H9 (cell line): ENCODE data around the gene ARSJ. TPM values are rescaled to one million over a fixed set of nuclear protein-coding genes. Genes with fewer than 3 reads are reported as not detected.
A peak's percentile ranks its signal among the peaks of the same experiment; 100 is the strongest.

ENCODE experiments used
- DNase-seq: peaks from one replicate; pipeline ENCODE4 v3.0.0-alpha.2; 2017
- H2AFZ ChIP-seq: one replicate; pipeline ENCODE4 v1.6.1; 2013; ENCODE audit warnings: mild to moderate bottlenecking, low read length, control low read depth, moderate library complexity
- H2AK5ac ChIP-seq: 2 replicates; pipeline ENCODE4 v1.6.1; 2013; ENCODE audit warnings: low read length, control low read depth, mixed read lengths; ENCODE audit not compliant: insufficient read length
- H2BK120ac ChIP-seq: one replicate; pipeline ENCODE4 v1.6.1; 2013; ENCODE audit warnings: low read depth, mild to moderate bottlenecking, low read length, control low read depth, inconsistent platforms; ENCODE audit not compliant: poor library complexity, severe bottlenecking
- H2BK12ac ChIP-seq: 2 replicates; pipeline ENCODE4 v1.6.1; 2013; ENCODE audit warnings: low read length, control low read depth, mixed read lengths, low read depth; ENCODE audit not compliant: insufficient read length
- H2BK15ac ChIP-seq: 2 replicates; pipeline ENCODE4 v1.6.1; 2013; ENCODE audit warnings: low read depth, low read length, control low read depth
- H2BK20ac ChIP-seq: one replicate; pipeline ENCODE4 v1.6.1; 2013; ENCODE audit warnings: low read depth, mild to moderate bottlenecking, low read length, control low read depth, inconsistent platforms; ENCODE audit not compliant: poor library complexity, severe bottlenecking
- H2BK5ac ChIP-seq: 2 replicates; pipeline ENCODE4 v1.6.1; 2013; ENCODE audit warnings: low read length, control low read depth, mixed read lengths; ENCODE audit not compliant: insufficient read length
- H3K14ac ChIP-seq: 2 replicates; pipeline ENCODE4 v1.6.1; 2013; ENCODE audit warnings: low read length, control low read depth; ENCODE audit not compliant: insufficient read depth
- H3K18ac ChIP-seq: 2 replicates; pipeline ENCODE4 v1.6.1; 2013; ENCODE audit warnings: low read depth, mild to moderate bottlenecking, mixed read lengths, low read length, control low read depth; ENCODE audit not compliant: insufficient read length
- H3K23ac ChIP-seq: 2 replicates; pipeline ENCODE4 v1.6.1; 2013; ENCODE audit warnings: low read length, control low read depth, mixed read lengths, low read depth; ENCODE audit not compliant: insufficient read length
- H3K23me2 ChIP-seq: 2 replicates; pipeline ENCODE4 v1.6.1; 2013; ENCODE audit warnings: low read depth, mild to moderate bottlenecking, mixed read lengths, low read length, control low read depth; ENCODE audit not compliant: insufficient read length, poor library complexity, severe bottlenecking
- H3K27ac ChIP-seq: 2 replicates; pipeline ENCODE4 v1.5.1; 2013; ENCODE audit warnings: low read length, control low read depth, mixed read lengths, low read depth; ENCODE audit not compliant: insufficient read length
- H3K27me3 ChIP-seq: 2 replicates; pipeline ENCODE4 v1.6.1; 2013; ENCODE audit warnings: low read length, control low read depth, inconsistent platforms; ENCODE audit not compliant: insufficient read depth
- H3K4ac ChIP-seq: 2 replicates; pipeline ENCODE4 v1.6.1; 2013; ENCODE audit warnings: low read depth, mild to moderate bottlenecking, control low read depth, inconsistent platforms, low read length, moderate library complexity
- H3K4me1 ChIP-seq: 2 replicates; pipeline ENCODE4 v1.6.1; 2013; ENCODE audit warnings: low read length, control low read depth, inconsistent platforms; ENCODE audit not compliant: insufficient read depth
- H3K4me2 ChIP-seq: 2 replicates; pipeline ENCODE4 v1.6.1; 2013; ENCODE audit warnings: low read length, control low read depth, mixed read lengths; ENCODE audit not compliant: insufficient read length, insufficient read depth
- H3K56ac ChIP-seq: 2 replicates; pipeline ENCODE4 v1.6.1; 2013; ENCODE audit warnings: low read depth, mild to moderate bottlenecking, mixed read lengths, low read length, control low read depth; ENCODE audit not compliant: insufficient read length
- H3K79me1 ChIP-seq: 2 replicates; pipeline ENCODE4 v1.6.1; 2013; ENCODE audit warnings: low read depth, mild to moderate bottlenecking, moderate library complexity, low read length, control low read depth, inconsistent platforms; ENCODE audit not compliant: insufficient read depth, poor library complexity, severe bottlenecking
- H3K79me2 ChIP-seq: 2 replicates; pipeline ENCODE4 v1.6.1; 2013; ENCODE audit warnings: low read length, control low read depth, inconsistent platforms; ENCODE audit not compliant: insufficient read depth
- H3K9ac ChIP-seq: 2 replicates; pipeline ENCODE4 v1.6.1; 2013; ENCODE audit warnings: low read length, control low read depth, mixed read lengths; ENCODE audit not compliant: insufficient read length; ENCODE audit errors: extremely low read depth
- H3K9me3 ChIP-seq: one replicate; pipeline ENCODE4 v1.6.1; 2013; ENCODE audit warnings: low read depth, low read length, inconsistent platforms; ENCODE audit not compliant: control insufficient read depth
- H3T11ph ChIP-seq: one replicate; pipeline ENCODE4 v1.6.1; 2013; ENCODE audit warnings: mild to moderate bottlenecking, low read length, control low read depth, inconsistent platforms
- H4K20me1 ChIP-seq: one replicate; pipeline ENCODE4 v1.6.1; 2013; ENCODE audit not compliant: control insufficient read depth, insufficient read length, insufficient read depth
- H4K5ac ChIP-seq: 2 replicates; pipeline ENCODE4 v1.6.1; 2013; ENCODE audit warnings: low read depth, mild to moderate bottlenecking, mixed read lengths, low read length, control low read depth; ENCODE audit not compliant: insufficient read length
- H4K8ac ChIP-seq: replicated peaks from 2 replicates; pipeline ENCODE4 v1.6.1; 2013; ENCODE audit warnings: low read length, control low read depth, mixed read lengths, low read depth; ENCODE audit not compliant: insufficient read length
- H4K91ac ChIP-seq: 2 replicates; pipeline ENCODE4 v1.6.1; 2013; ENCODE audit warnings: low read depth, mild to moderate bottlenecking, moderate library complexity, mixed read lengths, low read length, control low read depth; ENCODE audit not compliant: insufficient read length
- H3K27ac Mint-ChIP-seq, 3 experiments: 2 replicates in 2 of 3; 3 replicates in 1 of 3; pipeline ENCODE4 v1.8.0; 2020 to 2021; ENCODE audit warnings: mixed read lengths in 3 of 3, mild to moderate bottlenecking in 1 of 3, moderate library complexity in 1 of 3
- H3K27me3 Mint-ChIP-seq: 2 replicates; pipeline ENCODE4 v1.8.0; 2021; ENCODE audit warnings: low read depth, mild to moderate bottlenecking, moderate library complexity, mixed read lengths
- H3K36me3 Mint-ChIP-seq, 3 experiments: 2 replicates in 2 of 3; 3 replicates in 1 of 3; pipeline ENCODE4 v1.8.0; 2020 to 2021; ENCODE audit warnings: low read depth in 3 of 3, mixed read lengths in 3 of 3; ENCODE audit not compliant: insufficient read depth in 1 of 3
- H3K4me1 Mint-ChIP-seq, 2 experiments: 2 replicates each; pipeline ENCODE4 v1.8.0; 2020; ENCODE audit warnings: mixed read lengths in 2 of 2
- H3K4me3 Mint-ChIP-seq, 2 experiments: 2 replicates in 1 of 2; 3 replicates in 1 of 2; pipeline ENCODE4 v1.8.0; 2020 to 2021; ENCODE audit warnings: mild to moderate bottlenecking in 2 of 2, mixed read lengths in 2 of 2, moderate library complexity in 1 of 2
- H3K9me3 Mint-ChIP-seq, 2 experiments: 2 replicates in 1 of 2; 3 replicates in 1 of 2; pipeline ENCODE4 v1.8.0; 2020; ENCODE audit warnings: mild to moderate bottlenecking in 2 of 2, mixed read lengths in 2 of 2, moderate library complexity in 1 of 2
- WGBS: extraction: QIAGEN DNeasy Blood & Tissue Kit; methylation state at CpG from one replicate; pipeline ENCODE4 v1.1.7; 2013; ENCODE audit warnings: missing lambda C conversion rate, low lambda C conversion rate, mixed read lengths; ENCODE audit not compliant: insufficient read length; ENCODE audit errors: extremely low coverage; 5-methylcytosine and 5-hydroxymethylcytosine counted together
- total RNA-seq: library from RNA; stranded (reverse); gene quantifications from 2 replicates; pipeline ENCODE4 v1.2.1, GENCODE V29; 2021
- TF ChIP-seq, protein P1 (sequence below): fragments of 200-600 bp; sonication (generic); conservative IDR thresholded peaks from 3 replicates; pipeline ENCODE4 v1.8.0; 2021; ENCODE audit warnings: antibody characterized with exemption, mild to moderate bottlenecking

ARSJ gene
- total RNA-seq, 1 experiment from 2014 or later = 1.1 TPM

DNA sequence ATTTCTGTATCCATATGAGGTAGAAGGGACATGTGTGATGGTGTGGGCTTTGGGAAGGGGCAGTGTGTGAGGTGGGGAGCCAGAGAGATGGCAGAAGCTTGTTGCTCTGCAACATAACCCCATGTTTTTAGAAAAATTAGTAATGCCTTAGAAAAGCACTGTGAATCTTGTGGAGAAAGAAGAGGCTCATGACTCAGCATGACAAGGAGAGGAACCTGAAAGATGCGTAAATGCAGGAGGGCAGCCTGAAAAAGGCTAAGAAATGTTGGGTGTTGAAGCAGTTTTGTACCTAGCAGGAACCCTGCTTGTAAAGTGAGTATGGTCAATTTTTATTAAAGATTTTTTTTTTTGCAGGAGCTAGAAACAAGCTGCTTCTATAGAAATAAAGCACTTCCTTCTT, 59.8 kb downstream of the ARSJ start:
- H2BK12ac ChIP-seq = no peak overlapping the region
- H2BK20ac ChIP-seq = no peak overlapping the region
- no peak overlapping the region for H3K27ac ChIP-seq
- H3K79me1 ChIP-seq = no peaks in the 10 kb centered on the region
- H4K8ac ChIP-seq = no peak overlapping the region
- Mint-ChIP-seq H3K4me3 (no peak overlapping the region), H3K27me3 (no peaks in the 10 kb centered on the region), H3K36me3 (no peaks in the 10 kb centered on the region), H3K9me3 (no peaks in the 10 kb centered on the region), H3K27ac (peak overlapping the region; percentile 46 to 95 (median 93); a peak in 5 of 7 replicates), H3K4me1 (peaks cover 4 to 7% of the 10 kb centered on the region in 2 experiments)
- H3K23ac ChIP-seq = no peak overlapping the region
- no peak overlapping the region for H3K4me2 ChIP-seq
- H4K91ac ChIP-seq = no peak overlapping the region
- no peak overlapping the region for H3K56ac ChIP-seq
- H3K9me3 ChIP-seq = no peaks in the 10 kb centered on the region
- DNase-seq = no peak
- no peak overlapping the region for H2BK120ac ChIP-seq
- H3K79me2 ChIP-seq = no peaks in the 10 kb centered on the region
- H2BK5ac ChIP-seq = no peak overlapping the region
- no peaks in the 10 kb centered on the region for H3K27me3 ChIP-seq
- H4K5ac ChIP-seq = no peak overlapping the region
- no peaks in the 10 kb centered on the region for H3K23me2 ChIP-seq
- H3T11ph ChIP-seq = no peak overlapping the region
- TF ChIP-seq, protein P1, sequence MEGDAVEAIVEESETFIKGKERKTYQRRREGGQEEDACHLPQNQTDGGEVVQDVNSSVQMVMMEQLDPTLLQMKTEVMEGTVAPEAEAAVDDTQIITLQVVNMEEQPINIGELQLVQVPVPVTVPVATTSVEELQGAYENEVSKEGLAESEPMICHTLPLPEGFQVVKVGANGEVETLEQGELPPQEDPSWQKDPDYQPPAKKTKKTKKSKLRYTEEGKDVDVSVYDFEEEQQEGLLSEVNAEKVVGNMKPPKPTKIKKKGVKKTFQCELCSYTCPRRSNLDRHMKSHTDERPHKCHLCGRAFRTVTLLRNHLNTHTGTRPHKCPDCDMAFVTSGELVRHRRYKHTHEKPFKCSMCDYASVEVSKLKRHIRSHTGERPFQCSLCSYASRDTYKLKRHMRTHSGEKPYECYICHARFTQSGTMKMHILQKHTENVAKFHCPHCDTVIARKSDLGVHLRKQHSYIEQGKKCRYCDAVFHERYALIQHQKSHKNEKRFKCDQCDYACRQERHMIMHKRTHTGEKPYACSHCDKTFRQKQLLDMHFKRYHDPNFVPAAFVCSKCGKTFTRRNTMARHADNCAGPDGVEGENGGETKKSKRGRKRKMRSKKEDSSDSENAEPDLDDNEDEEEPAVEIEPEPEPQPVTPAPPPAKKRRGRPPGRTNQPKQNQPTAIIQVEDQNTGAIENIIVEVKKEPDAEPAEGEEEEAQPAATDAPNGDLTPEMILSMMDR = no peak
- no peak overlapping the region for H3K9ac ChIP-seq
- no peak overlapping the region for H3K14ac ChIP-seq
- no CpG with 5 or more reads among the region's 1 CpG for WGBS
- H2BK15ac ChIP-seq = no peak overlapping the region
- no peak overlapping the region for H3K4ac ChIP-seq
- H3K18ac ChIP-seq = peak overlapping the region; percentile 65
- H2AK5ac ChIP-seq = no peak overlapping the region
- no peaks in the 10 kb centered on the region; the same call in 1 of the 2 replicates for H3K4me1 ChIP-seq
- H2AFZ ChIP-seq = no peak overlapping the region
- H4K20me1 ChIP-seq = no peaks in the 10 kb centered on the region
